ENCODE data around the gene PDXP. TPM values are rescaled to one million over a fixed set of nuclear protein-coding genes. Genes with fewer than 3 reads are reported as not detected.

The PDXP gene
- total and polyA plus RNA-seq, 8 donors: 3.6 to 16.3 (median 5.4) TPM

GRCh38 chr22:37635157-37635556, 23.4 kb upstream of the PDXP start:
- Histone ChIP-seq H3K4me3 (no peak overlapping the region), H3K9me3 (no peaks in the 10 kb centered on the region), H3K27me3 (no peaks in the 10 kb centered on the region), H3K4me1 (peaks cover 0 to 7% (median 3%) of the 10 kb centered on the region in 3 donors), H3K27ac (no peak overlapping the region), H3K36me3 (peaks cover 0 to 5% (median 0%) of the 10 kb centered on the region in 3 donors)
- WGBS, 2 donors: 87 to 89% methylated on average over 7 of the region's 7 CpGs
- ATAC-seq (no peak), DNase-seq (no peak), FAIRE-seq (no peak)
- no peak for TF ChIP-seq CTCF (IDR thresholded peaks at IDR 0.05)
- intact Hi-C loops (cut with DNase I): no loop called here

- Histone ChIP-seq H3K9me3 (no peaks in the 10 kb centered on the region), H3K4me1 (peaks cover 0 to 12% (median 5%) of the 10 kb centered on the region in 3 donors), H3K4me3 (no peak overlapping the region), H3K27me3 (no peaks in the 10 kb centered on the region), H3K27ac (no peak overlapping the region), H3K36me3 (peaks cover 0 to 5% (median 0%) of the 10 kb centered on the region in 3 donors)
- DNase-seq (no peak), FAIRE-seq (no peak), ATAC-seq (no peak)
- no peak for TF ChIP-seq CTCF (IDR thresholded peaks at IDR 0.05)
- 60 to 66% methylated on average over 6 of the region's 6 CpGs for WGBS, 2 donors
- intact Hi-C loops (cut with DNase I): no loop called here
These were observed 22.2 kb upstream of the PDXP start for GRCh38 chr22:37636186-37636948.

DNA sequence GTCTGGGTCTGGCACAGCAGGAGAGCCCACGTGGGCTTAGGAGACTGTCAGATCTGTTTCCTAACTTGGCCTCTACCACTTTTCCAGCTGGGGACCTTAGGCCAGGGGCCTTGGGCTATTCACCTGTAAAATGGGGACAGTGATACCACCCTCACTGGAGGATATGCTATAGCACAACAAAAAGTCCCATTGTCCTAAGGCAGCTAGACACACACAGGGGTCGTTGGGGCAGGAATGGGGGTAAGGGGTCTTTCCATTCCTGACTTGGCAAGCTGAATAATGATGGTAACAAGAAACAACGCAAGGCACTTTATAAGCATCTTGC, 21.6 kb upstream of the PDXP start:
- no peak for TF ChIP-seq CTCF (IDR thresholded peaks at IDR 0.05)
- intact Hi-C loops (cut with DNase I): no loop called here
- no peaks in the 10 kb centered on the region for H3K9me3 ChIP-seq
- no peak overlapping the region for H3K4me3 ChIP-seq
- no peak overlapping the region for H3K27ac ChIP-seq
- H3K27me3 ChIP-seq: no peaks in the 10 kb centered on the region
- 67 to 75% methylated on average over 3 of the region's 3 CpGs for WGBS, 2 donors
- ATAC-seq (no peak), DNase-seq (no peak), FAIRE-seq (no peak)
- H3K4me1 ChIP-seq: peaks cover 0 to 12% (median 5%) of the 10 kb centered on the region in 3 donors
- H3K36me3 ChIP-seq: peaks cover 0 to under 1% (median 0%) of the 10 kb centered on the region in 3 donors

- H3K4me1 ChIP-seq: peaks cover 0 to 12% (median 5%) of the 10 kb centered on the region in 3 donors
- no peaks in the 10 kb centered on the region for H3K36me3 ChIP-seq
- ATAC-seq (no peak), FAIRE-seq (no peak), DNase-seq (no peak)
- TF ChIP-seq CTCF (IDR thresholded peaks at IDR 0.05): no peak
- no peak overlapping the region for H3K27ac ChIP-seq
- WGBS, 2 donors: 73 to 77% methylated on average over 11 of the region's 11 CpGs
- H3K9me3 ChIP-seq: no peaks in the 10 kb centered on the region
- intact Hi-C loops (cut with DNase I): no loop called here
- H3K27me3 ChIP-seq: no peaks in the 10 kb centered on the region
- peak overlapping the region in 1 of 4 donors; percentile 88 for H3K4me3 ChIP-seq
These were observed 20.0 kb upstream of the PDXP start for GRCh38 chr22:37638391-37639069.

All from pancreas (tissue), 10 donors.